H1 (cell line): ENCODE results near the gene MEGF9. TPM values are rescaled to one million over a fixed set of nuclear protein-coding genes. Genes with fewer than 3 reads are reported as not detected.

Experiments used
- CBX8 ChIP-seq: fragments of 300-800, 300-1000 bp; sonication (generic); IDR thresholded peaks from 2 replicates; pipeline ENCODE4 v1.7.1; 2016; ENCODE audit warnings: low read depth, low read length, borderline replicate concordance
- CHD2 ChIP-seq: IDR thresholded peaks from 2 replicates; pipeline ENCODE4 v1.6.1; 2012; ENCODE audit warnings: low read length, improper control_type of control experiment
- CREB1 ChIP-seq: IDR thresholded peaks from 2 replicates; pipeline ENCODE4 v1.6.1; 2012; ENCODE audit warnings: inconsistent platforms
- JUN ChIP-seq: IDR thresholded peaks from 2 replicates; pipeline ENCODE4 v1.6.1; 2011; ENCODE audit warnings: low read depth, mild to moderate bottlenecking, improper control_type of control experiment, low read length
- POLR2AphosphoS5 ChIP-seq: IDR thresholded peaks from 2 replicates; pipeline ENCODE4 v1.6.1; 2011; ENCODE audit warnings: low read depth, low read length
- RXRA ChIP-seq: IDR thresholded peaks from 2 replicates; pipeline ENCODE4 v1.6.1; 2011; ENCODE audit warnings: low read depth, mild to moderate bottlenecking, low read length, moderate library complexity; ENCODE audit not compliant: insufficient read depth
- SIRT6 ChIP-seq: IDR thresholded peaks from one replicate; pipeline ENCODE4 v1.7.1; 2012; ENCODE audit warnings: low read length, inconsistent platforms
- SRF ChIP-seq: IDR thresholded peaks from 2 replicates; pipeline ENCODE4 v1.6.1; 2011; ENCODE audit warnings: mild to moderate bottlenecking, low read depth, low read length, moderate library complexity
- polyA plus RNA-seq, 7 experiments: library from polyadenylated mRNA; depleted of rRNA in 3 of 7; stranded (reverse) in 5 of 7; unstranded in 2 of 7; fragments of >200 nt in 5 of 7; fragments of 200-250 nt in 2 of 7; gene quantifications; 1 replicate in 5 of 7; 2 replicates in 1 of 7; 4 replicates in 1 of 7; pipeline versions ENCODE4 v1.2.1 to v1.2.3, GENCODE V29; 2011 to 2013; ENCODE audit warnings: missing spikeins in 2 of 7, mixed read lengths in 2 of 7
- total RNA-seq: library from RNA; stranded (reverse); fragmentation: NEBNext Ultra II Directional; extraction: Animal tissue kit (Norgen Biotek cat#: 25700); gene quantifications from 2 replicates; pipeline ENCODE4 v1.2.1, GENCODE V29; 2021

Gene MEGF9
- total and polyA plus RNA-seq, 2 of the 8 experiments (the other 6 are each of a cell fraction or from before 2014, with no cell fraction given): 0.45 to 1.8 TPM

DNA sequence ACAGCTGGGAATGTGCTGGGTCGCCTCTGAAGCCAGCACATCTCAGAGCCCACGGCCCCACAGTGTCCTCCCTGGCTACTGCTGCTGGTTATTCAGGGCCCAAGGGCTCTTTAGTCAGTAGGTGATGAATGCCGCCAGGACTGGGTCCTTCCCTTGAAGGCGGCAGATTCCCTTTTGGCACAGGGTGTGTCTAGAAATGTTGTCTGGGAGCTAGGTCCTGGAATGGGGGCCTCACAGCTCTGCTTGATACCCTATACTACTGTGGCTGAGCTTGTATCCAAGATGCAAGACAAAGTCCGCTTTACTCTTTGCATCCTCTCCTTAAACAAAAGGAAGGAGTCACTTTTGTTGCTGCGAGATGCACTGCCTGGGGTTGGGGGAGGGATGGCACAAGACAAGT, 33.1 kb downstream of the MEGF9 start (continued):
- TF ChIP-seq SIRT6 (no peak), JUN (no peak), CBX8 (no peak), CHD2 (no peak), CREB1 (no peak), RXRA (no peak), SRF (no peak), POLR2AphosphoS5 (no peak)
